GM19240 (cell line): ENCODE results near the gene FUT8.
"Not testable (repeated sequence)": the region's sequence is repeated elsewhere in the genome, so short reads cannot be mapped to it uniquely, and the experiment has no call there.

Experiments used
- DNase-seq: peaks from one replicate; pipeline ENCODE4 v3.0.0; 2011; ENCODE audit warnings: low spot score; ENCODE audit not compliant: insufficient read length

The FUT8 gene

DNA sequence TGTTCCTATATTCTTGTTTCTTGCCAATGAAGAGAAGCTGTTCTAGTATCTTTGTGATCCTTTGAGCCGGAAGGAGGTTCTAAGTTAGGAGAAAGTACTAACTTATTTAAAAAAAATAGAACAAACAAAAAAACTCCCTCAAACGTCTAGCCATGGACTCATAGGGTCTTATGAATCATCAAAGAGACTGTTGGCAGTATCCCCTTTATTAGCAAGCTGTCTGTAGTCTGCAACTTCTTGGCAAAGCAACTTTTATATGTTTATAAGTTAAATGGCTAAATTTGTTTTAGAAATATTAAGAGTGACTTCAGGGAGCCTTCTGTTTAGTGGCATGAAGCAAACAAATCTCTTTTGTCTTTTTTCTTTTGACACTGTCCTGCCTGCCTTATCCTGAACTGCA is 291.9 kb downstream of the FUT8 start:
- DNase-seq = no peak

DNA sequence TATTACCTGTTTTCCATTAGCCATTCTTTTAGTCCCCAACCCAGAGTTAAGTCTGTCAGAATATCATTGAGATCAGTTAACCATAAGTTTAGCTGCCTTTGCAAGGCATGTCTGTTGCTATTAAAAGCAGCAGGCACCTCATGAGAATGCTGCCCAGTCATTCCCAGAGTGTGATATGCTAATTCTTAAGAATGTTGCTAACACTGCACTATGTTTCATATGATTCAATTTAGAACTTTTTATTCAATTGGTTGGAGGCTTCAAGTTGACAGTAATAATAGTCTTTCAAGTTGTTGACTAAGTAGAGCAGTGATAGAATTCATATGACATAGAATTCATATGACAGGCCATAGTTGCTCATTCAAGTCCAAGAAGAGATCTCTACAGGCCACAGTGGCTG is 292.3 kb downstream of the FUT8 start:
- DNase-seq = no peak

DNA sequence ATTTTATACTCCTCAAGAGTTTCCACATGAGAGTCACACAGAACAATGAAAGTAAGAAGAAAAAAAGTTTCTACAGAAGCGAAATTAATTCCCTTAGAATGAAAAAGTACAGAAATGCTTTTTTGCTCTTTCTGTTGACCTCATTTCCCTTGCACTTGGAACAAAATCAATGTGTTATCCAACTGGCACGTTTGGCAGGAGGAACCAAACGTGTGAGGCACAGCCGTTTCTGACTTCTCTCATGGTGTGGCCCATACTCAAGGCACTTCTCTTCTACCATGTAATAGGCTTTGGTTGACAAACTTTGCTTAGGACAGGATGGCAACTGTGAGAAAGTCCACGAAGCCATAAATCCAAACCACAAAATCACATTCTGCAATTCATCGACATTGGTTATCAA is 297.0 kb downstream of the FUT8 start:
- no peak for DNase-seq

DNA sequence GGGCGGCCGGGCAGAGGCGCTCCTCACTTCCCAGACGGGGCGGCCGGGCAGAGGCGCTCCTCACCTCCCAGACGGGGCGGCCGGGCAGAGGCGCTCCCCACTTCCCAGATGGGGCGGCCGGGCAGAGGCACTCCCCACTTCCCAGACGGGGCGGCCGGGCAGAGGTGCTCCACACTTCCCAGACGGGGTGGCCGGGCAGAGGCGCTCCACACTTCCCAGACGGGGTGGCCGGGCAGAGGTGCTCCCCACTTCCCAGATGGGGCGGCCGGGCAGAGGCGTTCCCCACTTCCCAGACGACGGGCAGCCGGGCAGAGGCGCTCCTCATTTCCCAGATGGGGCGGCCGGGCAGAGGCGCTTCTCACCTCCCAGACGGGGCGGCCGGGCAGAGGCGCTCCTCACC is 304.3 kb downstream of the FUT8 start:
- DNase-seq = not testable (repeated sequence)

DNA sequence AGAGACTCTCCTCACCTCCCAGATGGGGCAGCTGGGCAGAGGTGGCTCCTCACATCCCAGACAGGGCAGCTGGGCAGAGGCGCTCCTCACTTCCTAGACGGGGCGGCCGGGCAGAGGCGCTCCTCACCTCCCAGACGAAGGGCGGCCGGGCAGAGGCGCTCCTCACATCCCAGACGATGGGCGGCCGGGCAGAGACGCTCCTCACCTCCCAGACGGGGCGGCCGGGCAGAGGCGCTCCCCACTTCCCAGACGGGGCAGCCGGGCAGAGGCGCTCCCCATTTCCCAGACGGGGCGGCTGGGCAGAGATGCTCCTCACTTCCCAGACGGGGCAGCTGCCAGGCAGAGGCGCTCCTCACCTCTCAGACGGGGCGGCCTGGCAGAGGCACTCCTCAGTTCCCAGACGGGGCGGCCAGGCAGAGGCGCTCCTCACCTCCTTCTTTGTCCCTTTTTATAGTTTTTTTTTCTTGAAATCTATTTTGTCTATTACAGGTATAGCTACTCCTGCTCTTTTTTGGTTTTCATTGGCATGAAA is 304.9 kb downstream of the FUT8 start:
- not testable (repeated sequence) for DNase-seq

DNA sequence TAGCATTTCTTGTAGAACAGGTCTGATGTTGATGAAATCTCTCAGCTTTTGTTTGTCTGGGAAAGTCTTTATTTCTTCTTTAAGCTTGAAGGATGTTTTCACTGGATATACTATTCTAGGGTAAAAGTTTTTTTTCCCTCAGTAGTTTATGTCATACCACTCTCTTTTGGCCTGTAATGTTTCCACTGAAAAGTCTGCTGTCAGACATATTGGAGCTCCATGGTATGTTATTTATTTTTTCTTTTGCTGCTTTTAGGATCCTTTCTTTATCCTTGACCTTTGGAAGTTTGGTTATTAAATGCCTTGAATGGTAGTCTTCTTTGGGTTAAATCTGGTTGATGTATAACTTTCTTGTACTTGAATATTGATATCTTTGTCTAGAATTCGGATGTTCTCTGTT is 306.1 kb downstream of the FUT8 start:
- DNase-seq = no peak

DNA sequence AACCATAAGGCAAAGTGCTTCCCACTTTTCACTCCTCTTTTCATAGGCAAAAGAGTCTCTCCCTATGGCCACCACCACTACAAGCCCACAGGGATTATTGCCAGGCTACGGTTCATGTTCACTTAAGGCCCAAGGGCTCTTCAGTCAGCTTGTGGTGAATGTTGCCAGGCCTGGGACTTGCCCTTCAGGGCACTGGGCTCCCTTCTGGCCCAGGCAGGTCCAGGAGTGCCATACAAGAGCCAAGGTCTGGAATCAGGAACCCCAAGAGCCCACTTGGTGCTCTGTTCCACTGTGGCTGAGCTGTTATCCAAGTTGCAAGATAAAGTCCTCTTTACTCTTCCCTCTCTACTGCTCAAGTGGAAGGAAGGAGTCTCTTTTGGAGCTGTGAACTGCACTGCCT is 307.6 kb downstream of the FUT8 start:
- no peak for DNase-seq

DNA sequence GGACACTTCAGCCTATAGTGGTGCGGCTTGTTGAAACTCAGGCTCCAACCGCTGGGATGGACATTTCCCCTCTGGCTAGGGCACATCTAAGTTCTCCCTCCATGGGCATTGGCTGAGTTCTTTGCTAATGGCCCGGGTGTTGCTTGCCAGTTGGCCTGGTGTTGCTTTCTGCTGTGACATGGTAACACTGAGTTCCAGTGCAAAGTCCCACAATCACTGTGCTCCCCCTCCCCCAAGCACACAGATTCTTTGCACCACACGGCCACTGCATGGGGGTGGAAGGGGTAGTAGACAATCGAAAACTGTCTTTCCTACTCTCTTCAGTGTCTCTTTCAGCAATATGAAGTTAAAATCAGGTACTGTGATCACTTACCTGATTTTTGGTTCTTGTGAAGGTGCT is 308.2 kb downstream of the FUT8 start:
- DNase-seq = no peak

DNA sequence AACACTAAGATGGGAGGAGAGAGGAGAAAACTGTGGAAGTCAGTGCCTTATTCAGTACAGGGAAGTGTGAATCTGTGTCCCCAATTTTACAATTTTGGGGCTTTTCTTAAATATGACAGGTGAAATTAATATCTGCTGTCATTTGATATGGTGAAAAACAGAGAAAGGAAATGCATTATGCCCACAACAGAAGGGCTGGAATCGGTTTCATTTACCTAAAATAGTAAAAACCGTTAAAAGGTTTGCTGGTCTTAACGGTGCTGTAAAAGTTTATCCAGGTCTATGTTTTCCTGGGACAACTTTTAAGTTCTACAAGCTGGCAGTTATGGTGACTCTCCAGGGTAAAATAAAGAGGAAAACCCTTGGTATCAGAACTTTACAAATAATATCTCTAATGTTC is 310.8 kb downstream of the FUT8 start:
- no peak for DNase-seq

DNA sequence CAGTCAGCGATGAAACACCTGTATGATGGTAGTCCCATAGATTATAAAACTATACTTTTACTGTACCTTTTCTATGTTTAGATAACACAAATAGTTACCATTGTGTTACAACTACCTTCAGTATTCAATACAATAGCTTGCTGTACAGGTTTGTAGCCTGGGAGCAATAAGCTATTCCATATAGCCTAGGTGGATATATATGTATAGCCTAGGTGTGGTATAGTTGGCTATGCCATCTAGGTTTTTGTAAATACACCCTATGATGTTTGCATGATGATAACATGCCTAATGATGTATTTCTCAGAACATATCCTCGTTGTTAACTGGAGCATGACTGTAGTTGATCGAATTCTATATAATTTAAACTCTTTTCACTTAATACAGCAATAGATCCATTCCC is 316.1 kb downstream of the FUT8 start:
- DNase-seq = no peak

DNA sequence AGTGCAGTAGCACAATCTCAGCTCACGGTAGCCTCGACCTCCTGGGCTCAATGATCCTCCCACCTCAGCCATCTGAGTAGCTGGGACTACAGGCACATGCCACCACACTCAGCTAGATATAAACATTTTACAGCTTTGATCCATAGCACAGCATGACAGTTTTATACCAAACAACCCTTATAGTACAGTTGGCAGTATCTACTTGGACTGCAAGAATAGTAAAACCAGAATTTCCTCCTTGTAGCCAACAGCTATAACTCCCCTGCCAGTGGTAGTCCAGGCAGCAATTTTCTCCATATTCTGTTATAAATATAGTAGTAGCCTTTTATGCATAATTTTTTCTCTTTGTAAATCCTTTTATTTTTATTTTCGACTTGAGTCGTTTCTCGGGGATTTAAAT is 317.0 kb downstream of the FUT8 start:
- no peak for DNase-seq

DNA sequence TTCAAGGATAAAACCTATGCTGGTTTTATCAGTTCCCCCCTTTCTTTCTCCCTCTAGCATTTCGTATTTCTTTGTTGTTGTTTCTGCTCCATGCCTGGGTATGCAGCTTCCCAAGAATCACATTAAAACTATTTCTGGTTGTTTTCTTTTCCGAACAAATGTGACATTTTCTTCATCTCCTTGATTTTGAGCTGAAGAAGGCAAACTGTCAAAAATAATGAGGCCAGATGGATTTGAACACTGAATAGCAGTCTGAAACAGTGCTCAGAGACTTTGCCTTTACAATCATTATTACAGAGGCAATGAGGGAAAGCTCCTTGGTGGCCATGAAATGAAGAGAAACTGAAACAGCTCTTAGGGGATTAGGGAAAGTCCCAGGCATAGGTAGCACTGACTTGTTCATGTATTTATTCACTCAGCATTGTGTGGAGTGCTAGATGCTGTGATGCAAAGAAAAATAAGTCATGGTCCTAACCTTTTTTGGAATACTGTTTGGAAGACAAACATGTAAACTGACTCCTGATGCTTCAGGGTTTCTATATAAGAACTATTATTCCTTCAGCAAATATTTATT is 319.5 kb downstream of the FUT8 start:
- peak; percentile 29 for DNase-seq

DNA sequence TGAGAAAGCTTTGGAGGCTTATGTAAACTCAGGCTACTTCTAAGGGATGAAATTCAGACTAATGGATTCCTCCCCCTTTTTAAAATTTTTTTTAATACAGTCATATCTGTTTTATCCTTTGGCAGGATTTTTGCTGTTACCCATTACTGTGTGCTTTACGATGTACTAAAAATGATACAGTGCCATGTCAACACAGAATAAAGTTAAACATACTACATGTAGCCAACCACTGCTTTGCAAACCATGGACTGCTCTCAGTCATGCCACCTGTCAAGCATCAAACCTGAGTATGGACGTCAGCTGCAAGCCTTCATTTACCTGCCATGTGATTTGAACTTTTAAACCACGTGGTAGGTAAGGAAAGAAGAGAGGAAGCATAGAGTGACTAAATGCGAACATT is 325.8 kb downstream of the FUT8 start:
- DNase-seq = no peak

DNA sequence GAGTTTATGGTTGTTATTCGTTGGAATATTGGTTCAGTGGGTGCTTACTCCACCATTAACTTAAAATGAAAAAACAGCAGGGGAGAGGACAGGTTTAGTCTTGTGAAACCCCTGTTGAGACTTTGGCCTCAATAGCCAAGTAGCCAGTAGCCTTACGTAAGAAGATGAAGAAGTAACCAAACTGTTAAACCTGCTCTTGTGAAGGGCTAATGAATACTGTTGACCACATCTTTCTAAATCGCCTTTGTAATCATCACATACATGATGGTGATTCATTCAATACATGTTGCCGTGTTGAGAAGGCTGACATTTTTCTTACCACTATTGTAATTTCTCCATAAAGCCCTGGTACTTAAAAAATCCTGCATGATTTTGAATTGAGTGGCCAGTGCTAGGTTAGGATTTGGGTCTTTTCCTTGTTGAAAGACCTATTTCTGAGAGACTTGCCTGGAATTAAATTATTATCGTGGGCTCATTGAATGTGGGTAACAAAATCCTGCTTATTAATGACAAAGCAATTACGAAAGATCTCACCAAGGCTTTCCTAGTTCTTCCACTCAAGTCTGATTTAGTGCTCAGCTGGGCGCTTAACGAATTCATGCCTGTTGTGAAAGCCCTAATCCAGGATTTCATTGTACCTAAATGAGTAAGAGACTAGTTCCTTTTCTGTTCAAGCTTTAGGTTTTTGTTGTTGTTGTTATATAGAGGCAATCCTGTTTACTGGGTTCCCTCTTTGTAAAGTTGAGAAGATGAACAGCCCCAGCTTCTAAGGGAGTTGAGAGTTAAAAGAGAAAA is 333.1 kb downstream of the FUT8 start:
- no peak for DNase-seq

DNA sequence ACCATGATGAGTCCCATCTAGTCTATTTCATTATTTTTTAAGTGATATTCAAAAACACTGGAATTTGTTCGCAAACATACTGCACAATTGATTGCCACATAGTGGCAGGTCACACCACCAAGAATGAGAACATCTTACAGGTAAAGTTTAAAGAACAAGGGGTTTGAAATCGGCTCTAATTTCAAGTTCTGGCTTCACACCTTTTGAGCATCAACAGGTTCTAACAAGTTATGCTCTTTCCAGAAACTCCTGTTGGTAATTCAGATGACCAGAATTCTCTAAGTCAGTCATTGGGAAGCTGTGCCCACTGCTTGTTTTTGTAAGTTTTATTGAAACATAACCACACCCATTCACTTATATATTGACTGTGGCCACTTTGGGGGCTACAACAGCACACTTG is 336.3 kb downstream of the FUT8 start:
- no peak for DNase-seq

DNA sequence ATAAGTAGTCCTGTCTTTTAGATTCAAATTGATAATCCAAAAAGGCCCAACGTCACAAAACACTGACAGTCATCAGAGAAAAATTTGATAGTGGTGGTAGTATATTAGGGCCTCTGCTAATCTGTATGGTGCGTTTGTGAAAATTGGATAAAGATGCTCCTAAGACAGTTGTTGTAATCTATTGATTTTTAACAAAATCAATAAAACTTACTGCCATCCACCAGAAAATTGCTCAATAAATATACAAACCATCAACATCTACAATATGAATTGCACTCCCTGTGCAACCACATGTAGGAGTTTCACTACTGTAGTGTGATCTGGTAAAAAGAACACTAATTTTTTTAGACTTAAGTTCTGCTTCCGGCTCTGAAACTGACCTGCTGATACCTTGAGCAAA is 336.8 kb downstream of the FUT8 start:
- no peak for DNase-seq

DNA sequence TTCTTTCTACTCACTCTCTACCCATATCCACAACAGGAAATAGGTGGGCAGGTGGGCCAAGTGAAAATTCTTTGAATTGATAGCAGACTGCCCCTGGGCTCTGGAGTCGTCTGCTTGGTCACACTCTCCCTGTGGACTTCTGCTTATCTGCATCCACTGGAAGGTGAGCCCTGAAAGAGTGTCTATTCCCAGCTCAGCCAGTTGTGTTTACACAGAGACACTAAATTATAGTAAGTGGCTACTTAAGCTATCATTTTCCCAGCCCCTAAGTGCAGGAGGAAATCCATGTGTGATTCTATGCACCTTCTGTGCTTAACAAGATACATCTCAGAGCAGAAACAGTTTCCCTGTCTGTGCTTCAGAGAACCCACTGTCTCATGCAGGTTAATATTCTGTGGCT is 338.4 kb downstream of the FUT8 start:
- no peak for DNase-seq

DNA sequence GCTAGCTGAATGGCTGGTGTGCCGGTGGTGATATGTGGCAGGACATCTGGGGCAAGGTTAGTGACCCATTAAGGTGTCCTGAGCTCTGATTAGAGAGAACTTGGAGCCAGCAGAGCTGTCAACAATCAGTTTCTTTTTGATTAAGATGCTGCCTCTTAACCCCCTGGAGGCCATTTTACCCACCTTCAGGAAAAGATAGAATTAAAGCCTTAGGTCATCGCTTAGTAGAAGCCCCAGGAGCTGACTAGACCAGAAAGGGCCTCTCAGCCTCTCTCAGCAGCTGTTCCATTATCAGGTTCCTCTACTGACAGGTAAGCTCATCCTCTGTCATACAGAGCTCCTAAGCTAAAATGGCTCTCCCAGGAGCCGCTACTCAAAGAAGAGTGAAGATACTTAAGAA is 339.0 kb downstream of the FUT8 start:
- DNase-seq = no peak

DNA sequence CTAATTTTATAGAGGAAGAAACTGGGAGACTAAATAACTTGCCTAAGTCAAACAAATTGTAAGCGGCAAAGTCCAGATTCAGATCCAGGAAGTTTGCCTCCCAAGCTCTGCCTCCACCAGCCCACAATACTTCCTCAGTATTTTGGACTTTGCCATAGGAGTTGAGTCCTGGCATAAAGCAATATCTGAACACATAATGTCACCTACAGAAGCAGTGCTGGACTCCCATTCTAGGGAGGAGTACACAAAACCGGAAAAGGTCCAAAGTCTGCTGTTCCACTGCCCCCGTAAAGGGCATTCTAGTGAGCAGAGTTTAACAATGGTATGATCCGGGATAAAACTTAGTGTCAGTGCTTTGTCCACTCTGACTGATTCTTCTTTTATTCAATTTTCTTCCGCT is 340.5 kb downstream of the FUT8 start:
- no peak for DNase-seq

DNA sequence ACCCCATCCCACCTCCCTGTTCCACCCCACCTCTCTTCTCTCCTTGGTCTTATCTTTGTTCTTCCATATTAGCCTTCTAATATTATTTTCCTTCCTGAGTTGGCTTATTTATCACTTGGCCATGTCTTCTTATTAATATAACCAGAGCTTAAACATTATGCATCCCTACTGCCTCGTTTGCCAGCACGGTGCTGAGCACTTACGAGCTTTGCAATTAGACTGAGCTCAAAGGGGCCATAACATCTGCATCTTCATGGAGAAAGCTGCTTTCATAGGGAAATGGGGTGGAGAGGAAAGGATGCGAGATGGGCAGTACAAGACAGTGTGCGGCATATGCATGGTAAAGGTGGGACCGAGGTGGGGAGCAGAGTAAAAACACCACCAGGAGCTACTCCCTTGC is 342.8 kb downstream of the FUT8 start:
- DNase-seq = no peak

DNA sequence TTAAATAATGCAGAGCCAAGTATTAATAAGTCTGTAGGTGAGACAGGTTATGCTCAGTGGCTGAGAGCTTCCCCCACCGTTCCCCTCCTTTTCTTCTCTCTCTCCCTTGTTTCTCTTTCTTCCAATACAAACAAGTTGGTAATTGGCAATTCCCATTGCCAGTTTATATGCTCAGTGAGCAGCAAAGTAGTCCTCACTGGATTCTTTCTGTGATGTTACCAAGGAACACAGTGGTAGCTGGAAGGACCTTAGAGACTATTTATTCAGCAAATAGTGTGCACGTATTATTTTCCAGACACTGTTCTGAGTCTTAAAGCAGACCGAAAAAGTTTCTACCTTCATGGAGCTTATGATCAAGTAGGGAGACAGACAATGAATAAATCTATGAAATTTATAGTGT is 344.4 kb downstream of the FUT8 start:
- DNase-seq = no peak

DNA sequence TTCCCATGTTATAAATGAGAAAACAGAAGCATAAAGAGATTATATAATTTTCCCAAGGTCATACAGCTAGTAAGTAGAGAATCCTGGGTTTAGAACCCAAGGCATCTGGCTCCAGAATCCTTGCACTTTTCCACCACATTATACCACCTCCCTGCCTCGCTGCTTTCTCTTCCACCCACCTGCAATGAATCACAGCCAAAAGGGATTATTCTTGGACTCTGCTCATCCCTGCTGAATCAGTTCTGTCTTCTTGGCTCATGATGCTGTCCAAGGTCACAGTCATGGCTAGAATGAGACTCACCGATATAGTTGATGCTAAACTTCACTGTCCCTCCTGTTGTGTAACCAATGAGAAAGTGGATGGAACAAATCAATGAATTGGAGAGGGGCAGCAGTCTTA is 356.6 kb downstream of the FUT8 start:
- DNase-seq = no peak

DNA sequence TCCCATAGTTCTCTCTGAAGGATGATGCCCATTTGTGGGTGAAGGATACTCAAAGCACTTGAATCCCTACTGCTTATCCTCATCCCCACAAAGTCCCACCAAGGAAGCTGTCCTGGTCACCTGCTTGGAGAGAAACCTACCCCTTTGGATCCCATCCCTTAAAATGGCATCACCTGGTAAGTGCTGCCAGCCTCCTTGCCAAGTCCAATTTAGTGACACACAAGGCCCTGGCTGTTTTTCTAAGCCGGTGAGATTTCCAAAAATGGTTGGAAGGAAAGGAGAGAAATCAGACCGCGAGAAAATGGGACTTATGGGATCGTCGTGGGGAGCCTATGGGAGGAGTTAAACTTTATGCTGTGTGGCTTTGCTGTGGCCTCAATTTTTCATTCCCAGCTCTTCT is 358.2 kb downstream of the FUT8 start:
- DNase-seq = no peak
